Fibroblast of the conjunctiva (primary cell): ENCODE measurements around the gene NAA10.

ENCODE experiments used
- DNase-seq: peaks from one replicate; pipeline ENCODE4 v3.0.0-alpha.2; 2010; ENCODE audit warnings: low read depth

The NAA10 gene

GRCh38 chrX:153927922-153928760 is 6.7 kb downstream of the NAA10 start:
- peak; percentile 97 for DNase-seq

DNA sequence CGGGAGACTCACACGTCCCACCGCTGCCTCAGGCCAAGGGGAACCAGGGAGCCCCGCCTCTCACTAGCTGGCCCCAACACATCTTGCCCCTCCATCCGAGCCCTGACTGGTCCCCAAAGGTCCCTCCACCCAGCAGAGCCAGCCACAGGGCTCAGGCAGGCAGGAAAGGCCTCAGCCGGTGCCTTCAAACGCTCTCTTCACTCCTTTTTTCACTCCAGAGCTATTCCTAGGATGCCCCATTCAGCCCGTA is 7.2 kb downstream of the NAA10 start:
- no peak for DNase-seq

DNA sequence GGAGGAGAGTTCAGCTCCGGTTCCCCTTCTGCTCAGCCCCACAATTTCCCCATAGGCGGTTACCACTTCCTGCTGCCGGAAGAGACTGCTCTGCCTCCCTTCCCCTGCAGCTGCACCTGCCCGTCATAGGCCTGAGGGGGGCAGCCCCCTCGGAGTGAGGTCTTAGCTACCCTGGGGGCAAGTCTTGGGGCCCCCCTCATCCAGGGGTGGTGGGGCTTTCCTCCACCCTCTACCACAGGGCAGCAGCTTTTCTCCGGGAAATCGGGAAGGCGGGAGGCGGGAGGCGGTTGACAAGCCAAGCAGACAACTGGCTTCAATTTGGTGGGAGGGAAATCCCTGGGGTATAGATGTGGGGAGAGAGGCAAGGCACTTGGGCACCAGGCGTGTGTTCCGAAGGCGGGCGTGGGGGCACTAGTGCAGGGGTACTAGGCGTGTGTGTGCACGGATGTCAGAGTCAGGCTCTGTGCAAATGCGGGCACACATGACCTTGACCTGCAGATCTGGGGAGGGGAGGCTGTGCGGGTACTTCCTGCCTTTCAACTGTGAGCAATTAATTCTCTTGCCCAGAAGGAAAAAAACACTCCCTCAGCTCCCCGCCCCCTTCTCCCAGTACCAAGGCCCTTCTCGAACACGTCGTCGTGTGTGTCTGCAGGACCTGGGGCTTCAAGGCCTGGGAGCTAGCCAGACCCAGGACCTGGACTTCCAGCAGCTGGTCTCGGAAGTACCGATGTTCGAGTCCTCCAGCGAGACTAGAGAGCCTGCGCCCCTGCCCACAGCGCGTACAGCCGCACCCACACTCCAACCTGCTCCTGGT is 7.8 kb downstream of the NAA10 start:
- no peak for DNase-seq

DNA sequence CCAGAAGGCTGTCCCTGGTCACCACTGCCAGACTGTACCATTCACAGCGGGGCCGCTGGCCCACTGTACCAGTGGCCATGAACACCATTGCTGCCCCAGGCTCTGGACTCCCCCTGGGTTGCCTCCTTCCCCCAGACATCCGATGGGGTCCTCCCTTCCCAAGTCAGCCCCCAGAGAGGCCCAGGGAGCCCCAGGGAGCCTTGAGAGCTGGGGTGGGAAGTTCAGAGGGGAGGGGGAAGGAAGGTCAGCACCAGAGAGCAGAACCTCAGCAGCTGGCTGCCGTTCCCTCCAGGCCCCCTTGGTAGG is 8.3 kb downstream of the NAA10 start:
- DNase-seq, result no peak

- no peak for DNase-seq
Measured at GRCh38 chrX:153925739-153926551, 8.9 kb downstream of the NAA10 start, which contains the start of gene ARHGAP4. ARHGAP4 (minus strand) TSS chrX:153926264; CDS start chrX:153926202, 62 bp downstream.

DNA sequence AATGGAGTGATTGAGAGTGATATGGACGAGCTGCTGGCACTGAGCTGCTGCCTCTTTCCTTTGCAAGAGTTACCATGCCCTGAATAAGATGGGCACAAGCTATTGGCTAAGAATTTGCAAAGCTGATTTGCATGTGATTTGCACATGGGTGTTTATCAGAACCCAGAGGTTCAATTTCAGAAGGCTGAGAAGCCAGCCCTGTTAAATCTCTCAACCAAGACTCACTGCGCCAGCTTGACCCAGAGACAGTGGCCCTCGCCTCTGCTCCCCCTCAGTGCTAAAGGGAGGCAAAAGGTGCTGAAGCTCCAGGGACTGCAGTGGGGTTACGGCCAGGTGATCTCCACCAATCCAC is 9.5 kb downstream of the NAA10 start:
- no peak for DNase-seq

DNA sequence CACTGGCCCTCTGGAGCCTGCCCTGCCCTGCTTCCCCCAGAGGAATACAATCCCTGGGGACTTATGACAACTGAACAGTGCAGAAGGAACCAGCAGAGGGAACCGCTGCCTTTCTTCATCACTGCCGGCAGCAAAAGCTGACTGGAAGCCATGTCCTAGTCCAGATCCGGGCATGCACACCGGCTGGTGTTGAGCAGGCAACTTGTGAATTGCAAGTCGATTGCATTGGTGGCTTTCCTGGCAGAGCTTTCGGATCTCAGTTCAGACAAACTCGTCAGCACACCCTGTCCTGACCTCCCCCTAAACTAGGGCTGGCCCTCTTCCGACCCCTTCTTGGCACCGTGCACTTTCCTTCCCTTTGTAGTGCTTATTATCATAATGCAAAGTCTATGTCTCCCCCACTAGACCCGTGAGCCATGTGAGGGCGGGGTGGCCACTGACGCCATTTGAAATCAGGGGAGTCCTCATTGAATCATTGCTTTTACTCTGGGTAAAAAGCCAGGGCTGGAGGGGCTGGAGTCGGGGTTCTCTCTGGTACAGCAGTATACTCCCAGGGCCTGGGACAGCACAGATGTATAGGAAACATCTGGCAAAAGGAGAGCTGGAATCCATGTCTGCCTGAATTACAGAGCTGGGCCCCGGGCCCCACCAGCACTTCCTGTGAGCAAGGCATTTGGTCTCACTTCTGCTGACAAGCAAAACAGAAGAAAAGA is 10.5 kb downstream of the NAA10 start:
- DNase-seq, result peak; percentile 38

DNA sequence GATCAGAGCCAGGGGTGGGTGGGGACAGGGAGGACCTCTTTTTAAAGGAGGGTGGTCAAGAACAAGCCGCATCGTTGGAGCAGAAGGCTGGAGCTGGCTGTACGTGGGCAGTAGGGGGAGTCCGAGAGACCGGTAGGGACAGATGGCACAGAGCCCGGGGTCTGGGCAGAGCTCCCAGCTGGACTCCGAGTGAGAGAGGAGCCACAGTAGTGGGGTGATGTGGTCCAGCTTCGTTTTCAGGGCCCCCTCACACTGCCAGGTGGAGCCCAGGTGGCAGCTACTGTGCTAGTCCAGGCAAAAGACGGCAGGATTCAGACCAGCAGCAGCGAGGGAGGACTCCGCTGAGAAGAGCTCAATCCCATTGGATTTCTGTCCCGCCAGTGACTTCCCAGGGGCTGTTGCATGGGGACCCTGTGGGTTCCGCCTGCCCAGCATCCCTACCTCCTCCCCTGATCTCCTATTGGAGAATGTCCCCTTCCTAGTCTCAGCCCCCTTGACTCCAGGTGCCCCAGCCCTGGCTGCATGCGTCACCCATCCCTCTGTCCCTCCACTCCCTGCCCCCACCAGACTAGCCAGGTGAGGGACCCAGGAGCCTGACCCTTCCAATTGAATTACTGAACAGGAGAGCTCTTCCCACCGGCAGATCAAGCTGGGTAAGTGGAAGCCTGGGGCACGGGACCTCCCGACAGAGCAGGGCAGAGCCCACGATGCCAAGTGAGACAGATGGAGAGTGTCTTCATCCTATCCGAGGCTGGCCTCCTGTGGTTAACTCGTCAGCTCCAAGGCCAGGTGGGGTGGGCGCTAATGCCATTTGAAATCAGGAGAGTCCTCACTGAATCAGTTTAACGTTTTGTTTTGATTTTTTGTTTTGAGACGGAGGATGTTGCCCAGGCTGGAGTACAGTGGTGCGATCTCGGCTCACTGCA is 11.6 kb downstream of the NAA10 start:
- peak; percentile 55 for DNase-seq

GRCh38 chrX:153921511-153922446 is 13.1 kb downstream of the NAA10 start:
- no peak for DNase-seq

DNA sequence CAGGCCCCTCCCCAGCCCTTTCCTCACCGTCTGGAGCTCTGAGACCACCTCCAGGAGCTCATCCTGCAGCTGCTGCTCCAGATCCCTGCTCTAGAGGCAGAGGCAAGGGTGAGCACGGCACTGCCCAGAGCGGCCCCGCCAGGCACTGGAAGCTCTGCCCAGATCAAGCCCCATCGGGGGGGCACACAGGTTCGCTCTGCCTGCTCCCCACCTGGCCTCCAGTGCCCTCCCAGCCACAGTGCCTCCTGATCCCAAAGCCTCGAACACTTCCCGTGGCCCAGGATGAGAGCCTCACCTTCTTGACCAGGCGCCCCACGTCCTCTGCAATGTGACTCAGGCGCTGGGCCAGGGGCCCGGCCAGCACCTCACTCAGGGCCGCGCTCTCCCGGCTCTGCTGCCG is 13.8 kb downstream of the NAA10 start:
- no peak for DNase-seq

- no peak for DNase-seq
Measured at GRCh38 chrX:153920546-153920945, 14.3 kb downstream of the NAA10 start.

DNA sequence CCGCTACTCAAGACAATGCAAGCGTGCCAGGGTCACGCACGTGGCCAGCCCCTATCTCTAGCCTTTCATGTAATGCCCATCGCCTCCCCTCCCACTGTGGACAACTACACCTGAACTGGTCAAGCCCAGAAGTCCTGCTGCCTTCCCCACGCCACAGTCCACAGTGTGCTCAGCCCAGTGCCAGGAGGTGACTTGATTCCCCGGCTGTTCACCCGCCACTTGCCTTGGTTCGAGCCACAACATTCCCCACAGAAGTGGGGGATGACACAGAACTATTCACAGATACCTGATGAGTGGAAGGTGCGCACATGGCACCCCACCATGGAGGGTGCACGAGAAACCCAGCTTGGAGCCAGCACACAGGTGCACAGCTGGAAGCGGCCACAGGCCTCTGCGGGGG is 15.6 kb downstream of the NAA10 start:
- DNase-seq, result no peak

- DNase-seq, result no peak
Measured at GRCh38 chrX:153917869-153918268, 17.0 kb downstream of the NAA10 start.

DNA sequence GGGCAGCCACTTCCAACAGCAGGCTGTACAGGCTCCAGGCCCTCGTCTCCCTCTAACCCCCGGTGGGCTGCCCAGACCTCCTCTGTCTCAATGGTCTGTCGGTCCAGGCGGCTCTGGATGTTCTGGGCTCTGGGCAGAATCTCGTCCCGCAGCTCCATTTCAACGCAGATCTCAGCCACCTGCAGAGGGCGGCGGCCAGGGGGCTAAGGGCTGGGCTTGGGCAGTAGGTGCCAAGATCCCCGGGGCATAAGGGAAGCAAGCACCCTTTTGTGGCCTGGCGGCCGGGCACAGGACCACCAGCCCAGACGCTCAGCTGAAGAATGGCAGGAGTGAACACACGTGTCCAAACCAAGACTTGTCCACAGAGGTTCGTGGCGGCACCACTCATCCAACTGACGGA is 21.1 kb downstream of the NAA10 start:
- DNase-seq, result no peak

DNA sequence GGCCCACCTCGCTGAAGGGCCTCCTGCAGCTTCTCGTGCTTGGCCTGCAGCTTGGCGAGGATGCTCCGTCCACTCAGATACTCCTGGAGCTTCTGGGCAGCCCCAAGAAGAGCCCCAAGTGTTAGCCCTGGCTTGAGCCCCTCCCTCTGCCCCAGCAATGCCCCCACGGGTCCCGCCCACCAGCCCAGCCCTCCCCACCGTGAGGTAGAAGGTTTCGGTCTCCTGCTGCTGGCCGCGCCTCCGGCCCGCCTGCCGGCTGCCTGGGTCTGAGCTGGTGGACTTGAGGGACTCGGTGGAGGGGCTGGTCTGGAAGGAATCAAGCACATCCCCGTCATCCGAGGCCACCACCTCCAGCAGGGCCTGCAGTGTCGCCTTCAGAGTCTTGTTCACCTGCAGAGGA is 21.6 kb downstream of the NAA10 start:
- DNase-seq, result no peak

- DNase-seq, result no peak
Measured at GRCh38 chrX:153911798-153912197, 23.0 kb downstream of the NAA10 start.

GRCh38 chrX:153910446-153910845 is 24.4 kb downstream of the NAA10 start:
- no peak for DNase-seq

DNA sequence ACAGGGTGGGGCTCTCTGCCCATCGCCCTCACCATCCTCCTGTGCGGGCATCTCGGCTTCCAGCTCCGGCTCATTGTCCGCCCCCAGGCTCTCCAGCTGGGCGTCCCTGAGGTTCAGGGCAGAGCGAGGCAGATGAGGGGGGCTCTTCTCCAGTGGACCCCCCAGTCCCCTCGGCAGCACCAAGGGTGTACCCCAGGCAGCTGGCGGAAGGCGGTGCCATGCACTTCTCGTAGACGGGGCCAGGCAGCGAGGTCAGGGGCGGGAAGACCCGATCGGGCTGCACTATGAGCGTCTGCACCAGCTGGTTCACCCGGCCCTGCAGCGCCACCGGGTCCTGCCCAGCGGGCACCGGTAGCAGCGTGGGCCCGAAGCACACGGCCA is 24.9 kb downstream of the NAA10 start:
- no peak for DNase-seq

- DNase-seq, result no peak
Measured at GRCh38 chrX:153909024-153909979, 25.5 kb downstream of the NAA10 start.
